ENCODE measurements around the gene ARHGAP26.

- TF ChIP-seq, protein P1, sequence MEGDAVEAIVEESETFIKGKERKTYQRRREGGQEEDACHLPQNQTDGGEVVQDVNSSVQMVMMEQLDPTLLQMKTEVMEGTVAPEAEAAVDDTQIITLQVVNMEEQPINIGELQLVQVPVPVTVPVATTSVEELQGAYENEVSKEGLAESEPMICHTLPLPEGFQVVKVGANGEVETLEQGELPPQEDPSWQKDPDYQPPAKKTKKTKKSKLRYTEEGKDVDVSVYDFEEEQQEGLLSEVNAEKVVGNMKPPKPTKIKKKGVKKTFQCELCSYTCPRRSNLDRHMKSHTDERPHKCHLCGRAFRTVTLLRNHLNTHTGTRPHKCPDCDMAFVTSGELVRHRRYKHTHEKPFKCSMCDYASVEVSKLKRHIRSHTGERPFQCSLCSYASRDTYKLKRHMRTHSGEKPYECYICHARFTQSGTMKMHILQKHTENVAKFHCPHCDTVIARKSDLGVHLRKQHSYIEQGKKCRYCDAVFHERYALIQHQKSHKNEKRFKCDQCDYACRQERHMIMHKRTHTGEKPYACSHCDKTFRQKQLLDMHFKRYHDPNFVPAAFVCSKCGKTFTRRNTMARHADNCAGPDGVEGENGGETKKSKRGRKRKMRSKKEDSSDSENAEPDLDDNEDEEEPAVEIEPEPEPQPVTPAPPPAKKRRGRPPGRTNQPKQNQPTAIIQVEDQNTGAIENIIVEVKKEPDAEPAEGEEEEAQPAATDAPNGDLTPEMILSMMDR (IDR thresholded peaks at IDR 0.05), result no peak
- no peak for TF ChIP-seq POLR2A (IDR thresholded peaks at IDR 0.05)
Measured at GRCh38 chr5:142829801-142830220, 59.6 kb downstream of the ARHGAP26 start.
